Mesodermal cell (in vitro differentiated cells): ENCODE measurements around the gene FKBP5.
A peak's percentile ranks its signal among the peaks of the same experiment; 100 is the strongest.
"Not testable (repeated sequence)": the region's sequence is repeated elsewhere in the genome, so short reads cannot be mapped to it uniquely, and the experiment has no call there.

Source experiments
- H3K27ac ChIP-seq: 2 replicates; pipeline ENCODE4 v1.7.0; 2013; ENCODE audit warnings: mild to moderate bottlenecking, low read depth, low read length, moderate library complexity; ENCODE audit not compliant: severe bottlenecking
- H3K36me3 ChIP-seq: 2 replicates; pipeline ENCODE4 v1.7.1; 2013; ENCODE audit warnings: mild to moderate bottlenecking, low read length, moderate library complexity; ENCODE audit not compliant: control insufficient read depth, insufficient read depth
- H3K4me1 ChIP-seq: one replicate; pipeline ENCODE4 v1.7.1; 2013; ENCODE audit warnings: mild to moderate bottlenecking, low read length; ENCODE audit not compliant: insufficient read depth, control insufficient read depth, poor library complexity, severe bottlenecking
- H3K4me3 ChIP-seq: 2 replicates; pipeline ENCODE4 v1.7.0; 2013; ENCODE audit warnings: low read length, control low read depth, mild to moderate bottlenecking; ENCODE audit not compliant: insufficient read depth, poor library complexity, severe bottlenecking; ENCODE audit errors: extremely low read depth
- H3K9me3 ChIP-seq: 2 replicates; pipeline ENCODE4 v1.7.1; 2013; ENCODE audit warnings: mild to moderate bottlenecking, low read length, moderate library complexity; ENCODE audit not compliant: control insufficient read depth
- WGBS, 2 experiments: methylation state at CpG; one replicate each; pipeline ENCODE4 v1.1.5; 2013; ENCODE audit warnings: missing lambda C conversion rate in 2 of 2; ENCODE audit not compliant: insufficient coverage in 2 of 2; 5-methylcytosine and 5-hydroxymethylcytosine counted together

Gene FKBP5

GRCh38 chr6:35539223-35539622, 149.5 kb downstream of the FKBP5 start:
- H3K4me3 ChIP-seq = no peak overlapping the region
- no peak overlapping the region for H3K27ac ChIP-seq
- no peaks in the 10 kb centered on the region for H3K9me3 ChIP-seq
- H3K4me1 ChIP-seq = peaks cover 9% of the 10 kb centered on the region
- no peaks in the 10 kb centered on the region for H3K36me3 ChIP-seq
- 100% methylated on average over 1 of the region's 3 CpGs; no CpG with 5 or more reads in 1 of the 2 experiments for WGBS, 2 experiments

- not testable (repeated sequence) for H3K4me1 ChIP-seq, H3K27ac ChIP-seq, H3K4me3 ChIP-seq, H3K36me3 ChIP-seq, H3K9me3 ChIP-seq
- 88 to 92% methylated on average over 6 of the region's 6 CpGs for WGBS, 2 experiments
These were observed 152.9 kb downstream of the FKBP5 start for GRCh38 chr6:35535847-35536246.

GRCh38 chr6:35534407-35535170, 154.1 kb downstream of the FKBP5 start:
- Histone ChIP-seq H3K4me3 (no peak overlapping the region), H3K27ac (peak overlapping the region; percentile 59), H3K36me3 (no peaks in the 10 kb centered on the region), H3K9me3 (no peaks in the 10 kb centered on the region), H3K4me1 (peaks cover 5% of the 10 kb centered on the region)
- WGBS, 2 experiments = 27 to 35% methylated on average over 8 of the region's 11 CpGs

GRCh38 chr6:35533981-35534380, 154.7 kb downstream of the FKBP5 start:
- H3K4me3 ChIP-seq = no peak overlapping the region
- no peak overlapping the region for H3K27ac ChIP-seq
- 83 to 96% methylated on average over 3 to 6 of the region's 6 CpGs for WGBS, 2 experiments
- no peaks in the 10 kb centered on the region for H3K36me3 ChIP-seq
- H3K4me1 ChIP-seq = peaks cover 5% of the 10 kb centered on the region
- no peaks in the 10 kb centered on the region for H3K9me3 ChIP-seq

GRCh38 chr6:35532126-35532525, 156.6 kb downstream of the FKBP5 start:
- Histone ChIP-seq H3K27ac (no peak overlapping the region), H3K4me3 (no peak overlapping the region), H3K36me3 (no peaks in the 10 kb centered on the region), H3K4me1 (peaks cover 5% of the 10 kb centered on the region), H3K9me3 (no peaks in the 10 kb centered on the region)
- 83 to 84% methylated on average over 3 of the region's 4 CpGs for WGBS, 2 experiments

DNA sequence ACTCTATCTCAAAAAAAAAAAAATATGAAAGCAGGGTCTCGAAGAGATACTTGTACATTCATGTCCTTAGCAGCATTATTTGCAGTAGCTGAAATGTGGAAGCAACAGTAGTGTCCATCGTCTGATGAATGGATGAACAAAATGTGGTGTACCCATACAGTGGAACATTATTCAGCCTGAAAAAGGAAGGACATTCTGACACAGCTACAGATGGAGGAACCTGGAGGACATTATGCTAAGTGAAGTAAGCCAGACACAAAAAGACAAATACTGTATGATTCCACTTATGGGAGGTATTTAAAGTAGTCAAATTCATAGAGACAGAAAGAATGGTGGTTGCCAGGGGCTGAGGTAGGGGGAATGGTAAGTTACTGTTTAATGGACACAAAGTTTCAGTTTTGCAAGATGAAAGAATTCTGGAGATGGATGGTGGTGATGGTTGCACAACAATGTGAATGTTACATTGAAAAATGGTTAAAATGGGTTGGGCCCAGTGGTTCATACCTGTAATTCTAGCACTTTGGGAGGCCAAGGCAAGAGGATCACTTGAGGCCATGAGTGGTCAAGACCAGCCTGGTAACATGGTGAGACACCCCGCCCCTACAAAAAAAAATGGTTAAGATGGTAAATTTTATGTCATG, 164.2 kb downstream of the FKBP5 start:
- Histone ChIP-seq H3K9me3 (no peaks in the 10 kb centered on the region), H3K27ac (no peak overlapping the region), H3K4me3 (no peak overlapping the region), H3K4me1 (no peaks in the 10 kb centered on the region), H3K36me3 (no peaks in the 10 kb centered on the region)
- 55 to 91% methylated on average over 2 of the region's 3 CpGs for WGBS, 2 experiments
